Measurements from ENCODE around the gene TMEM135. TPM values are rescaled to one million over a fixed set of nuclear protein-coding genes. Genes with fewer than 3 reads are reported as not detected.

The TMEM135 gene
- total RNA-seq, 1 experiment from 2014 or later = 65.5 TPM

GRCh38 chr11:87301785-87302540 lies 264.2 kb downstream of the TMEM135 start:
- no TSS peak for BruUV-seq (replicated peaks)
- ATAC-seq (no peak), DNase-seq (ENCODE audit: low read depth, low spot score) (no peak)
- in situ Hi-C loops (cut with HindIII; ENCODE audit: low pct_unique_long_range_greater_than_20kb, low sequenced_read_pairs) = no loop called here
- TF ChIP-seq TCF7L2 (IDR thresholded peaks at IDR 0.05; ENCODE audit: low read depth, low read length) = no peak
- TF ChIP-seq POLR2AphosphoS5 (IDR thresholded peaks at IDR 0.05; ENCODE audit: low read depth, low read length) = no peak
- TF ChIP-seq CTCF (IDR thresholded peaks at IDR 0.05) = no peak
- TF ChIP-seq REST (IDR thresholded peaks at IDR 0.05; ENCODE audit: insufficient read depth in 1 of 2, low read depth in 2 of 2, low read length in 1 of 2) = no peak
- TF ChIP-seq SIN3A (IDR thresholded peaks at IDR 0.05; ENCODE audit: borderline replicate concordance, insufficient read depth, low read depth, low read length) = no peak
- Histone ChIP-seq H3K4me3 (ENCODE audit: low read depth in 2 of 2, low read length in 2 of 2) (no peak overlapping the region), H3K36me3 (ENCODE audit: control insufficient read depth, insufficient read depth, low read length) (no peaks in the 10 kb centered on the region), H3K9me3 (ENCODE audit: control insufficient read depth, insufficient read depth, low read depth, low read length) (no peaks in the 10 kb centered on the region), H3K27me3 (ENCODE audit: control insufficient read depth, insufficient read depth, low read length) (no peaks in the 10 kb centered on the region), H3K27ac (ENCODE audit: low read length) (no peak overlapping the region), H3K4me1 (ENCODE audit: control insufficient read depth, insufficient read depth, low read length) (peaks cover 4% of the 10 kb centered on the region; the same call in 1 of the 2 replicates)
- intact Hi-C loops (cut with micrococcal nuclease; ENCODE audit: unreplicated experiment) = no loop called here
- ChIA-PET CTCF (interaction anchor here (1.8 kb wide), 1 partner anchor 363 kb away, joined by 5 read pairs; no protein-coding TSS in a partner anchor), POLR2A (interaction anchor here (0.7 kb wide), 1 partner anchor 10 kb away, joined by 3 read pairs; no protein-coding TSS in a partner anchor)

GRCh38 chr11:87304412-87304811 lies 266.7 kb downstream of the TMEM135 start:
- Histone ChIP-seq H3K4me1 (ENCODE audit: control insufficient read depth, insufficient read depth, low read length) (peaks cover 4% of the 10 kb centered on the region; the same call in 1 of the 2 replicates), H3K36me3 (ENCODE audit: control insufficient read depth, insufficient read depth, low read length) (no peaks in the 10 kb centered on the region), H3K9me3 (ENCODE audit: control insufficient read depth, insufficient read depth, low read depth, low read length) (no peaks in the 10 kb centered on the region), H3K27ac (ENCODE audit: low read length) (no peak overlapping the region), H3K4me3 (ENCODE audit: low read depth in 2 of 2, low read length in 2 of 2) (no peak overlapping the region), H3K27me3 (ENCODE audit: control insufficient read depth, insufficient read depth, low read length) (no peaks in the 10 kb centered on the region)
- ChIA-PET POLR2A (no interaction called here), CTCF (no interaction called here)
- no TSS peak for BruUV-seq (replicated peaks)
- in situ Hi-C loops (cut with HindIII; ENCODE audit: low pct_unique_long_range_greater_than_20kb, low sequenced_read_pairs) (no loop called here), intact Hi-C loops (cut with micrococcal nuclease; ENCODE audit: unreplicated experiment) (no loop called here)
- DNase-seq (ENCODE audit: low read depth, low spot score) = no peak
- no peak; the same call in 1 of the 2 replicates for ATAC-seq
- TF ChIP-seq POLR2AphosphoS5 (IDR thresholded peaks at IDR 0.05; ENCODE audit: low read depth, low read length) (no peak), TCF7L2 (IDR thresholded peaks at IDR 0.05; ENCODE audit: low read depth, low read length) (no peak), REST (IDR thresholded peaks at IDR 0.05; ENCODE audit: insufficient read depth in 1 of 2, low read depth in 2 of 2, low read length in 1 of 2) (no peak), CTCF (IDR thresholded peaks at IDR 0.05) (no peak), SIN3A (IDR thresholded peaks at IDR 0.05; ENCODE audit: borderline replicate concordance, insufficient read depth, low read depth, low read length) (no peak)
